Kidney (tissue), 14 donors: Measurements from ENCODE around the gene ANO2. TPM values are rescaled to one million over a fixed set of nuclear protein-coding genes. Genes with fewer than 3 reads are reported as not detected.
"Not testable (repeated sequence)": the region's sequence is repeated elsewhere in the genome, so short reads cannot be mapped to it uniquely, and the experiment has no call there.

Experiments
- DNase-seq, 5 donors: peaks; one replicate each; pipeline ENCODE4 v3.0.0-alpha.2; 2013 to 2020
- FAIRE-seq: peaks from 2 replicates; lab custom pipeline; 2012; peaks lifted over from hg19 to GRCh38; lab: Jason Lieb, UNC
- H3K27ac ChIP-seq, 2 donors: one replicate each; pipeline ENCODE4 v1.7.0; 2013; ENCODE audit warnings: low read depth in 2 of 2, low read length in 2 of 2, inconsistent platforms in 1 of 2
- H3K27me3 ChIP-seq: one replicate; pipeline ENCODE4 v1.7.1; 2013; ENCODE audit warnings: low read length, inconsistent platforms; ENCODE audit not compliant: control insufficient read depth, insufficient read depth
- H3K36me3 ChIP-seq, 3 donors: one replicate each; pipeline versions ENCODE4 v1.7.0 to v1.7.1; 2013; ENCODE audit warnings: low read length in 3 of 3, control low read depth in 1 of 3, inconsistent platforms in 1 of 3; ENCODE audit not compliant: insufficient read depth in 3 of 3, control insufficient read depth in 2 of 3
- H3K4me1 ChIP-seq, 3 donors: one replicate each; pipeline versions ENCODE4 v1.7.0 to v1.7.1; 2013; ENCODE audit warnings: low read length in 3 of 3, inconsistent platforms in 1 of 3, low read depth in 1 of 3; ENCODE audit not compliant: control insufficient read depth in 2 of 3, insufficient read depth in 2 of 3
- H3K4me3 ChIP-seq, 3 donors: one replicate each; pipeline versions ENCODE4 v1.7.0 to v1.8.1; 2013; ENCODE audit warnings: low read length in 3 of 3, control low read depth in 1 of 3, inconsistent platforms in 1 of 3
- H3K9ac ChIP-seq, 3 donors: one replicate each; pipeline versions ENCODE4 v1.7.0 to v1.7.1; 2013; ENCODE audit warnings: low read length in 3 of 3, control low read depth in 1 of 3, inconsistent platforms in 1 of 3
- H3K9me3 ChIP-seq, 3 donors: one replicate each; pipeline versions ENCODE4 v1.7.0 to v1.7.1; 2013; ENCODE audit warnings: low read length in 3 of 3, control low read depth in 1 of 3, inconsistent platforms in 1 of 3; ENCODE audit not compliant: control insufficient read depth in 2 of 3, insufficient read depth in 1 of 3
- intact Hi-C: fragments of 100-400 bp; cut with DNase I; formaldehyde crosslinking; loops from one replicate; pipeline ENCODE4 v1.11.1; 2022
- polyA plus RNA-seq: library from polyadenylated mRNA; stranded (reverse); fragments of 350-450 nt; fragmentation: Illumina TruSeq; extraction: RNeasy Lipid Tissue Mini Kit (QIAGEN cat#74804); gene quantifications from one replicate; pipeline ENCODE4 v1.2.3, GENCODE V29; 2014; ENCODE audit warnings: low read depth, low replicate concordance; ENCODE audit not compliant: insufficient read depth
- total RNA-seq: library from RNA; stranded (reverse); fragmentation: NEBNext Ultra II Directional; extraction: Animal tissue kit (Norgen Biotek cat#: 25700); gene quantifications from one replicate; pipeline ENCODE4 v1.2.1, GENCODE V29; 2021
- TF ChIP-seq, protein P1 (sequence below): IDR thresholded peaks from 3 replicates; pipeline ENCODE4 v1.5.1; 2012; ENCODE audit warnings: mild to moderate bottlenecking, moderate library complexity, borderline replicate concordance; ENCODE audit not compliant: insufficient read depth; ENCODE audit errors: extremely low read depth
- donor health status: control.
- donor health status: control.
- donor health status: control.
- donor health status: control.
- donor health status: control.
- donor health status: DM: yes; HTN: yes; CAD: no.
- donor health status: Normal renal cell carcinoma (clear cell type).

ANO2 gene
- total and polyA plus RNA-seq, 2 donors from 2014 or later: 0.34 to 4.4 TPM

DNA sequence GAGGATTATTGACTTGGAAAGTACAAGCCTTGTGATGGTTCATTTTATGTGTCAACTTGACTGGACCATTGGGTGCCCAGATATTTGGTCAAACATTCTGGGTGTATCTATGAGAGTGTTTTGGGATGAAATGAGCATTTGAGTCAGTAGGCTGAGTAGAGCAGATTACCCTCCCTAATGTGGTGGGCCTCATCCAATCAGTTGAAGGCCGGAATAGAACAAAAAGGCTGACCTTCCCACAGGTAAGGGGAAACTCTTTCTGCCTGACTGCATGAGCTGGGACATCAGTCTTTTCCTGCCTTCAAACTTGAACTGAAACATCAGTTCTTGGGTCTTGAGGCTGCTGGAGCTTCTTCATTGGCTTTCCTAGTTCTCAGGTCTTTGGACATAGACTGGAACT lies 98.1 kb downstream of the ANO2 start:
- H3K4me3 ChIP-seq: no peak overlapping the region
- H3K4me1 ChIP-seq: no peaks in the 10 kb centered on the region
- TF ChIP-seq, protein P1, sequence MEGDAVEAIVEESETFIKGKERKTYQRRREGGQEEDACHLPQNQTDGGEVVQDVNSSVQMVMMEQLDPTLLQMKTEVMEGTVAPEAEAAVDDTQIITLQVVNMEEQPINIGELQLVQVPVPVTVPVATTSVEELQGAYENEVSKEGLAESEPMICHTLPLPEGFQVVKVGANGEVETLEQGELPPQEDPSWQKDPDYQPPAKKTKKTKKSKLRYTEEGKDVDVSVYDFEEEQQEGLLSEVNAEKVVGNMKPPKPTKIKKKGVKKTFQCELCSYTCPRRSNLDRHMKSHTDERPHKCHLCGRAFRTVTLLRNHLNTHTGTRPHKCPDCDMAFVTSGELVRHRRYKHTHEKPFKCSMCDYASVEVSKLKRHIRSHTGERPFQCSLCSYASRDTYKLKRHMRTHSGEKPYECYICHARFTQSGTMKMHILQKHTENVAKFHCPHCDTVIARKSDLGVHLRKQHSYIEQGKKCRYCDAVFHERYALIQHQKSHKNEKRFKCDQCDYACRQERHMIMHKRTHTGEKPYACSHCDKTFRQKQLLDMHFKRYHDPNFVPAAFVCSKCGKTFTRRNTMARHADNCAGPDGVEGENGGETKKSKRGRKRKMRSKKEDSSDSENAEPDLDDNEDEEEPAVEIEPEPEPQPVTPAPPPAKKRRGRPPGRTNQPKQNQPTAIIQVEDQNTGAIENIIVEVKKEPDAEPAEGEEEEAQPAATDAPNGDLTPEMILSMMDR: no peak
- no peaks in the 10 kb centered on the region for H3K36me3 ChIP-seq
- no peak for FAIRE-seq
- H3K27ac ChIP-seq: no peak overlapping the region
- H3K27me3 ChIP-seq: no peaks in the 10 kb centered on the region
- H3K9ac ChIP-seq: no peak overlapping the region
- no peaks in the 10 kb centered on the region for H3K9me3 ChIP-seq
- intact Hi-C loops: no loop called here
- no peak for DNase-seq

DNA sequence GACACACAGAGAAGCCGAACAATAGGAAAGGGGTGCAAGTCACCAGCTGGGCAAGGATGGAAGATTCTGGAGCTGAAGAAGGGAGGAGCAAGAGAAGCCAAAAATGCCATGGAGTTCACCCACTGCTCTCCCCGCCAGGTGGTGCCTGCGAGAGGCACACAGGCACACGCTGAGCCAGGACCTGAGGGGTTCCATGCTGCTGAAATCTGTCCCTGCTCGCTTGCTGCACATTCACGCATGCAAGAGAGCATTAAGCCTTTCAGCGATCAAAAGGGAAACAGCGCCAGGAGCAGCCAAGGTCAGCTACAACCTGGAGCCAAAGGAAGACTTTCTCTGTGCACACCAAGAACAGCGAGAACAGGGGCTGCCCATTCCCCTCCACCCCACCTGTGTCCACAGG lies 104.1 kb downstream of the ANO2 start:
- no peaks in the 10 kb centered on the region for H3K9me3 ChIP-seq
- DNase-seq: peak in 4 of 5 donors; percentile 24 to 52 (median 42)
- H3K4me3 ChIP-seq: no peak overlapping the region
- H3K27me3 ChIP-seq: no peaks in the 10 kb centered on the region
- TF ChIP-seq, protein P1: no peak
- H3K4me1 ChIP-seq: no peaks in the 10 kb centered on the region
- intact Hi-C loops: no loop called here
- no peak overlapping the region for H3K9ac ChIP-seq
- H3K27ac ChIP-seq: no peak overlapping the region
- no peak for FAIRE-seq
- H3K36me3 ChIP-seq: no peaks in the 10 kb centered on the region

DNA sequence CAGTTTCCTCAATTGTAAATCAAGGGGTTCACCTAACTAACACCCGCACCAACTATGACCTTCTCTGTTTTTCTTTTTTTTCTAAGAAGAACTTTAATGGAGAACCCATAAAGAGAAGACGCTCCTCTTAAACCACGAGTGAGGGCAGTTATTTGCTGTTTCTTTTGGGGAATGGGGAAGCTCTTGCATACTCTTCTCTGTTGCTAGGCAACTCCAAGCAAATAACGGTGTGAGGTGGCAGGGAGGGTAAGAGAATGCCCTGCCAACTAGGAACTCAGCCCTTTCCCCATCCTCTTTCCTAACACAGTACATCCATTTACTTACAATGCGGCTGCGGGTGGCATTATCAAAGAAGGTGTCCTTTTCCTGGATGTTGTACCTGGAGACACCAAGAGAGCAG lies 114.9 kb downstream of the ANO2 start:
- intact Hi-C loops: no loop called here
- Histone ChIP-seq H3K36me3 (no peaks in the 10 kb centered on the region), H3K27me3 (no peaks in the 10 kb centered on the region), H3K4me3 (no peak overlapping the region), H3K27ac (no peak overlapping the region), H3K4me1 (no peaks in the 10 kb centered on the region), H3K9me3 (no peaks in the 10 kb centered on the region), H3K9ac (no peak overlapping the region)
- FAIRE-seq (no peak), DNase-seq (peak in 1 of 5 donors; percentile 4)
- TF ChIP-seq, protein P1: no peak

DNA sequence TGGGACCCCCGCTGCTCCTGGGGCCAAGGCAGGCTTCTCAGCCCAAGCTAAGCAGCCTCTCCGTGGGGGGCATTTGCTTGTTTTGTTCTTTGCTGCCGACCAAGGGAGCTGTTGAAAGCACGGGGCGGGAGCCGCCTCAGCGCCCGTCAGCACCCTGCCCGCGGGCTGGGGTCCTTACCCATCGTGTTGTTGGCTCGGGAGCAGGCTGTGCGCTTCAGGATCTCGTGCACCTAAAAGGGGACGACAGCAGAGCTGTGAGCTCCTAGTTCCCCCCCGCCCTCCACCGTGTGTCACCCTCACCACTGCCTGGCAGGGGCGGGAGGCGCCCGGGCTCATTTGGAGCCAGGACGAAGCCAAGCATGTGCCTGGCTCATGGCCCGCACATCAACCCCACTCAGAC lies 117.5 kb downstream of the ANO2 start:
- TF ChIP-seq, protein P1: no peak
- DNase-seq (no peak), FAIRE-seq (no peak)
- Histone ChIP-seq H3K27ac (no peak overlapping the region), H3K27me3 (no peaks in the 10 kb centered on the region), H3K9ac (no peak overlapping the region), H3K36me3 (no peaks in the 10 kb centered on the region), H3K4me1 (no peaks in the 10 kb centered on the region), H3K9me3 (no peaks in the 10 kb centered on the region), H3K4me3 (no peak overlapping the region)
- intact Hi-C loops: no loop called here

DNA sequence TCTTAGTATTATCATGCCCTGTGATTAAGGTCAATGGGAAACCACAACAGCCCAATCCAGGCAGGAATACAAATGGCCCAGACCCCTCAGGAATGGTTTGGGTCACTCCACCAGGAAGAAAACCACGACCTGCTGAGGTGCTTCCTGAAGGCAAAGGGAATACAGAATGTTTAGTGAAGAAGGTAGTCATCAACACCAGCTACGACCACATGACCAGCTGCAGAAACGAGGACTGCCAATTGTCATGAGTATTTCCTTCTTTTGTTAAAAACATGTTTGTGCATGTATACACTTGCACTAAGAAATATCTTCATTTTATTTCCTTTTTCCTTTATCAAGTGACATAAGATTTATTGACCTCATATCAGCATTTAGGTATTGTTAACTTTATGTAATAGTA lies 119.3 kb downstream of the ANO2 start:
- H3K9ac ChIP-seq, DNase-seq, H3K27me3 ChIP-seq, H3K4me3 ChIP-seq, H3K36me3 ChIP-seq, FAIRE-seq, H3K27ac ChIP-seq, H3K9me3 ChIP-seq, intact Hi-C loops, H3K4me1 ChIP-seq: not testable (repeated sequence)

DNA sequence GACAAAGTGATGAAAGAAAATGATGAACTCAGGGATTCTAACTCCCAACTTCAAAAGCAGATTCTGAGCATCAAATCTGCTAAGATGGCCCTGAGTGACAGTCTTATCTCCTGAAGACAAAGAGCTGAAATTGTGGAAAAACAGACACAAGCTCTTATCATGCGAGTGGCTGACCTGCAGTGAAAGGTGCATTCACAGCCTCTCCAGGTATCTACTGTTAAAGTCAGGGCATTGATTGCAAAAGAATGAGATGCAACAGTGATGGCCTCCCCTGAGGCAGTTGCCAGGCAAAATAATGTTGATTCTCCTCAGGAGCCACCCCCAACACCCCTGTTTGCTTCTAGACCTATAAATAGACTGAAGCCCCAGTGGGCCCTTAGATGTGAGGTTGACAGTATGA lies 126.2 kb downstream of the ANO2 start:
- H3K4me1 ChIP-seq, H3K27me3 ChIP-seq, H3K4me3 ChIP-seq, H3K27ac ChIP-seq, DNase-seq, H3K36me3 ChIP-seq, H3K9ac ChIP-seq, H3K9me3 ChIP-seq, FAIRE-seq, intact Hi-C loops: not testable (repeated sequence)
